Loucy (cell line): ENCODE results near the gene ANO8.

ENCODE experiments used
- H2AFZ ChIP-seq: fragments of 200-600 bp; sonication (generic); 2 replicates; pipeline ENCODE4 v1.6.0; 2016; ENCODE audit warnings: antibody characterized with exemption, mild to moderate bottlenecking, low read length, moderate library complexity
- H3F3A ChIP-seq: fragments of 200-600 bp; 2 replicates; pipeline ENCODE4 v1.6.0; 2016; ENCODE audit warnings: antibody characterized with exemption, low read depth, mild to moderate bottlenecking
- H3K27me3 ChIP-seq: fragments of 200-600 bp; sonication (generic); 2 replicates; pipeline ENCODE4 v1.6.1; 2014; ENCODE audit warnings: low read length, mild to moderate bottlenecking; ENCODE audit not compliant: insufficient read depth, poor library complexity, severe bottlenecking
- H3K36me3 ChIP-seq: fragments of 200-600 bp; sonication (generic); 2 replicates; pipeline ENCODE4 v1.6.1; 2016; ENCODE audit warnings: low read length; ENCODE audit not compliant: insufficient read depth
- H3K4me1 ChIP-seq: fragments of 200-600 bp; sonication (generic); 2 replicates; pipeline ENCODE4 v1.5.1; 2014; ENCODE audit warnings: low read length, mild to moderate bottlenecking; ENCODE audit not compliant: insufficient read depth, poor library complexity, severe bottlenecking
- H3K4me2 ChIP-seq: fragments of 200-600 bp; sonication (generic); 2 replicates; pipeline ENCODE4 v1.6.0; 2014; ENCODE audit warnings: antibody characterized with exemption, low read length, low read depth, mild to moderate bottlenecking; ENCODE audit not compliant: poor library complexity, severe bottlenecking
- H3K4me3 ChIP-seq: fragments of 200-600 bp; sonication (generic); 2 replicates; pipeline ENCODE4 v1.5.1; 2014; ENCODE audit warnings: low read length, mild to moderate bottlenecking, mixed read lengths; ENCODE audit not compliant: poor library complexity, severe bottlenecking
- H3K79me2 ChIP-seq: fragments of 200-600 bp; sonication (generic); 2 replicates; pipeline ENCODE4 v1.6.1; 2014; ENCODE audit warnings: low read length; ENCODE audit not compliant: insufficient read depth
- H3K9ac ChIP-seq: fragments of 200-600 bp; sonication (generic); 2 replicates; pipeline ENCODE4 v1.6.0; 2014; ENCODE audit warnings: mild to moderate bottlenecking, low read depth, low read length, moderate library complexity; ENCODE audit not compliant: poor library complexity, severe bottlenecking
- H3K9me2 ChIP-seq: fragments of 200-600 bp; sonication (generic); replicated peaks from 2 replicates; pipeline ENCODE4 v1.6.1; 2016; ENCODE audit warnings: low read depth, low read length, mixed read lengths
- H3K9me3 ChIP-seq: fragments of 200-600 bp; sonication (generic); 2 replicates; pipeline ENCODE4 v1.6.1; 2014; ENCODE audit warnings: mild to moderate bottlenecking, antibody characterized with exemption, low read length, low read depth; ENCODE audit not compliant: insufficient read depth
- H4K20me1 ChIP-seq: fragments of 200-600 bp; sonication (generic); 2 replicates; pipeline ENCODE4 v1.6.0; 2014; ENCODE audit warnings: antibody characterized with exemption, low read length, mild to moderate bottlenecking; ENCODE audit not compliant: insufficient read depth, poor library complexity, severe bottlenecking
- EZH2phosphoT487 ChIP-seq: fragments of 200-600 bp; IDR thresholded peaks from 2 replicates; pipeline ENCODE4 v1.6.1; 2018; ENCODE audit warnings: antibody characterized with exemption, mild to moderate bottlenecking, moderate library complexity, borderline replicate concordance
- TF ChIP-seq, protein P1 (sequence below): fragments of 200-600 bp; sonication (generic); conservative IDR thresholded peaks from 2 replicates; pipeline ENCODE4 v1.5.1; 2014; ENCODE audit warnings: mild to moderate bottlenecking, antibody characterized with exemption, low read length

ANO8 gene

DNA sequence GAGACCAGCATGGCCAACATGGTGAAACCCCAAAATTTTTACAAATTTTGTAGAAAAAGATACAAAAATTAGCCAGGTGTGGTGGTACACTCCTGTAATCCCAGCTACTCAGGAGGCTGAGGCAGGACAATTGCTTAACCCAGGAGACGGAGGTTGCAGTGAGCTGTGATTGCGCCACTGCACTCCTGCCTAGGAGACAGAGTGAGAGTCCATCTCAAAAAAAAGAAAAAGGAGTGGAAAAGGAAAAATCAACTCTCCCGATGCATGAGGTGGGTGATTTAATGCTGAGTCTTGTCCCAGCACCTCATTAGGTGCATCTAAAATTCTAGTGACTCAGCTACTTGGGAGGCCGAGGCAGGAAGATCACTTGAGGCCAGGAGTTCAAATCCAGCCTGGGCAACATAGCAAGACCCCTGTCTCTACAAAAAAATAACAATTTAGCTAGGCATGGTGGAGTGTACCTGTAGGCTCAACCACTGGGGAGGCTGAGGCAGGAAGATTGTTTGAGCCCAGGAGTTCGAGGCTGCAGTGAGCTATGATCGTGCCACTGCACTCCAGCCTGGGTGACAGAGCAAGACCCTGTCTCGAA is 22.5 kb upstream of the ANO8 start:
- Histone ChIP-seq H3K27me3 (no peaks in the 10 kb centered on the region), H3F3A (no peaks in the 10 kb centered on the region), H3K36me3 (no peaks in the 10 kb centered on the region), H3K4me3 (no peak overlapping the region), H3K79me2 (no peaks in the 10 kb centered on the region), H3K9me2 (no peaks in the 10 kb centered on the region), H3K4me1 (no peaks in the 10 kb centered on the region), H3K9me3 (no peaks in the 10 kb centered on the region), H3K4me2 (no peak overlapping the region), H4K20me1 (no peaks in the 10 kb centered on the region), H2AFZ (no peak overlapping the region), H3K9ac (no peak overlapping the region)
- no peak for TF ChIP-seq EZH2phosphoT487
- TF ChIP-seq, protein P1, sequence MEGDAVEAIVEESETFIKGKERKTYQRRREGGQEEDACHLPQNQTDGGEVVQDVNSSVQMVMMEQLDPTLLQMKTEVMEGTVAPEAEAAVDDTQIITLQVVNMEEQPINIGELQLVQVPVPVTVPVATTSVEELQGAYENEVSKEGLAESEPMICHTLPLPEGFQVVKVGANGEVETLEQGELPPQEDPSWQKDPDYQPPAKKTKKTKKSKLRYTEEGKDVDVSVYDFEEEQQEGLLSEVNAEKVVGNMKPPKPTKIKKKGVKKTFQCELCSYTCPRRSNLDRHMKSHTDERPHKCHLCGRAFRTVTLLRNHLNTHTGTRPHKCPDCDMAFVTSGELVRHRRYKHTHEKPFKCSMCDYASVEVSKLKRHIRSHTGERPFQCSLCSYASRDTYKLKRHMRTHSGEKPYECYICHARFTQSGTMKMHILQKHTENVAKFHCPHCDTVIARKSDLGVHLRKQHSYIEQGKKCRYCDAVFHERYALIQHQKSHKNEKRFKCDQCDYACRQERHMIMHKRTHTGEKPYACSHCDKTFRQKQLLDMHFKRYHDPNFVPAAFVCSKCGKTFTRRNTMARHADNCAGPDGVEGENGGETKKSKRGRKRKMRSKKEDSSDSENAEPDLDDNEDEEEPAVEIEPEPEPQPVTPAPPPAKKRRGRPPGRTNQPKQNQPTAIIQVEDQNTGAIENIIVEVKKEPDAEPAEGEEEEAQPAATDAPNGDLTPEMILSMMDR: no peak

DNA sequence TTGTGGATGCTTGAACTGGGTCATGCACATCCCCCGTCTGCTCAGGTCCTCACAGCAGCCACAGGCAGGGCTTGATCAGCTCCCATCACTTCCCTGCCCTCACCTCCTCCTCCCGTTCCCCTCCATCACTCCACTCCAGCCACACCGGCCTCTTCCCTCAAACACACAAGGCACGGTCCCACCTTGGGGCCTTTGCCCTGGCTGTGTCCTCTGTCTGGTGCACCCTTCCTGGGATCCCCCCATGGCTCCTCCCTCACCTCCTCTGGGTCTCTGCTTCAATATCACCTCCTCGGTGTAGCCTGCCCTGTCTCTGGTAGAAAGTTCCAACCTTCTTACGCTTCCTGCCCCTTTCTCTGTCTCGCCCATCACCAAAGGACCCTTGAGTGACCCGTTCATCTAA is 18.7 kb upstream of the ANO8 start:
- H3K27me3 ChIP-seq: no peaks in the 10 kb centered on the region
- no peak overlapping the region for H2AFZ ChIP-seq

DNA sequence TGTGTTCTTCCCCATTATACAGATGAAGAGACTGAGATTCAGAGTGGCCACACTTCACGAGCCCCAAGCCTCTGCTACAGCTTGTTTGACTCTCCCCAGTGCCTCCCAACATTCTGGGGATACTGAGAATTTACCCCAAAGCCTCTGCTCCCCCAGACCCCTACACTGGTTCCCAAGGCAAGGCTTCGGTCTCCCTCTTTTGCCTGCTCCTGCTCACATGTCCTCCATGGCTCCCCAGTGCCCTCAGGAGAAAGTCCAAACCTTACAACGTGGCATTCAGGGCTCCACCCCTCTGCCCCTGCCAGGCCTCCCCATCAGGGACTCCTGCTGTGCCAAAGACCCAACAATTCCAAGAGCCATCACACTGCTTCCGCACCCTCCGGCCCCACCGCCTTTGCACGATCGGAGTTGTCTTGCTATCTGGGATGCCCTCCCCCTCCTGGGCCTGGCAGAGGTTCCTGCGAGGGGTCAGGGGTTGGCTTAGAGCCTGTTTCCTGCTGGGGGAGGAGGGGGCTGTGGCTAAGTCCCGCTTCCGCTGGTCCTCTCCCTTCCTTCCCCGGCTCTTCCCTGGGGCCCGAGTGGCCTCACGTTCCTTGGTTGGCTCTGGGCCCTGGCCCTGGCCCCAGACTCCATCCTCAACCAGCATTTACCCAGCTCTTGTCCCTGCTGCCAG is 18.1 kb upstream of the ANO8 start:
- Histone ChIP-seq H4K20me1 (no peaks in the 10 kb centered on the region), H2AFZ (no peak overlapping the region), H3K9me2 (no peaks in the 10 kb centered on the region), H3F3A (no peaks in the 10 kb centered on the region), H3K4me2 (no peak overlapping the region), H3K4me3 (no peak overlapping the region), H3K9ac (no peak overlapping the region), H3K36me3 (no peaks in the 10 kb centered on the region), H3K27me3 (no peaks in the 10 kb centered on the region), H3K79me2 (no peaks in the 10 kb centered on the region), H3K4me1 (peaks cover 3% of the 10 kb centered on the region), H3K9me3 (no peaks in the 10 kb centered on the region)
- TF ChIP-seq, protein P1: no peak
- no peak for TF ChIP-seq EZH2phosphoT487

More for the DNA sequence above, 18.7 kb upstream of the ANO8 start:
- H3K79me2 ChIP-seq: no peaks in the 10 kb centered on the region
- H3K4me3 ChIP-seq: no peak overlapping the region
- H3K9ac ChIP-seq: no peak overlapping the region
- TF ChIP-seq EZH2phosphoT487: no peak
- TF ChIP-seq, protein P1: no peak
- peaks cover 3% of the 10 kb centered on the region for H3K4me1 ChIP-seq
- H3K4me2 ChIP-seq: no peak overlapping the region
- no peaks in the 10 kb centered on the region for H3K9me2 ChIP-seq
- no peaks in the 10 kb centered on the region for H3K9me3 ChIP-seq
- no peaks in the 10 kb centered on the region for H4K20me1 ChIP-seq
- H3F3A ChIP-seq: no peaks in the 10 kb centered on the region
- H3K36me3 ChIP-seq: no peaks in the 10 kb centered on the region
